K562 (cell line): ENCODE data around the gene WASF1. TPM values are rescaled to one million over a fixed set of nuclear protein-coding genes. Genes with fewer than 3 reads are reported as not detected.

ENCODE experiments used
- ATF1 ChIP-seq, 2 experiments: fragments of 450-650 bp in 1 of 2; IDR thresholded peaks; 2 replicates each; pipeline ENCODE4 v1.6.1; 2016; ENCODE audit warnings: missing compliant biosample characterization in 1 of 2, missing genetic modification characterization in 1 of 2
- BHLHE40 ChIP-seq: IDR thresholded peaks from 2 replicates; pipeline ENCODE4 v1.6.1; 2011; ENCODE audit warnings: low read length, improper control_type of control experiment
- CBX3 ChIP-seq, 2 experiments: IDR thresholded peaks; 1 replicate in 1 of 2; 2 replicates in 1 of 2; pipeline ENCODE4 v1.6.1; 2012; ENCODE audit warnings: inconsistent platforms in 2 of 2, low read length in 2 of 2, borderline replicate concordance in 1 of 2, control low read depth in 1 of 2
- CREM ChIP-seq: IDR thresholded peaks from 2 replicates; pipeline ENCODE4 v1.6.1; 2014; ENCODE audit warnings: antibody characterized with exemption, low read depth
- E2F6 ChIP-seq, 2 experiments: IDR thresholded peaks; 2 replicates each; pipeline ENCODE4 v1.6.1; 2011; ENCODE audit warnings: borderline replicate concordance in 1 of 2, control low read depth in 1 of 2, low read depth in 1 of 2, low read length in 1 of 2, mild to moderate bottlenecking in 1 of 2, mixed read lengths in 1 of 2, moderate library complexity in 1 of 2; ENCODE audit not compliant: insufficient read depth in 1 of 2, insufficient read length in 1 of 2, poor library complexity in 1 of 2, severe bottlenecking in 1 of 2; ENCODE audit errors: extremely low read depth in 1 of 2
- ELF1 ChIP-seq: fragments of 200-800 bp; sonication (Bioruptor generic); IDR thresholded peaks from 2 replicates; pipeline ENCODE4 v1.6.1; 2016; ENCODE audit warnings: missing genetic modification characterization, missing compliant biosample characterization
- FOXK2 ChIP-seq, 2 experiments: fragments of 450-650 bp; IDR thresholded peaks in 1 of 2; conservative IDR thresholded peaks in 1 of 2; 2 replicates each; pipeline ENCODE4 v1.6.1; 2016; ENCODE audit warnings: low read depth in 2 of 2, mild to moderate bottlenecking in 1 of 2
- JUND ChIP-seq, 2 experiments: IDR thresholded peaks; 2 replicates in 1 of 2; 3 replicates in 1 of 2; pipeline ENCODE4 v1.6.1; 2011; ENCODE audit warnings: borderline replicate concordance in 2 of 2, low read depth in 2 of 2, low read length in 2 of 2, improper control_type of control experiment in 1 of 2, missing biosample characterization in 1 of 2, missing genetic modification characterization in 1 of 2, missing genetic modification reagents in 1 of 2
- MYC ChIP-seq, 2 experiments: fragments of 250-450 bp in 1 of 2; sonication (Bioruptor Pico) in 1 of 2; IDR thresholded peaks; 2 replicates each; pipeline versions ENCODE4 v1.5.1 to v1.6.1; 2012 to 2021; ENCODE audit warnings: low read depth in 2 of 2, borderline replicate concordance in 1 of 2, improper control_type of control experiment in 1 of 2, low read length in 1 of 2, mild to moderate bottlenecking in 1 of 2, moderate library complexity in 1 of 2
- NEUROD1 ChIP-seq: fragments of 150-350 bp; IDR thresholded peaks from 2 replicates; pipeline ENCODE4 v1.6.1; 2014; ENCODE audit warnings: borderline replicate concordance, low read length, low read depth; ENCODE audit not compliant: partially characterized antibody
- NR3C1 ChIP-seq: sonication (generic); formaldehyde crosslinking; IDR thresholded peaks from 2 replicates; pipeline ENCODE4 v1.8.1; 2022; ENCODE audit warnings: missing genetic modification reagents
- SIX5 ChIP-seq, 2 experiments: IDR thresholded peaks; 2 replicates each; pipeline ENCODE4 v1.6.1; 2011; ENCODE audit warnings: low read length in 2 of 2, borderline replicate concordance in 1 of 2, low read depth in 1 of 2, mild to moderate bottlenecking in 1 of 2, moderate library complexity in 1 of 2; ENCODE audit not compliant: insufficient read depth in 1 of 2
- TRIM24 ChIP-seq, 2 experiments: fragments of 450-650 bp; IDR thresholded peaks; 2 replicates each; pipeline ENCODE4 v1.6.1; 2016
- USF1 ChIP-seq: sonication (generic); formaldehyde crosslinking; IDR thresholded peaks from 2 replicates; pipeline ENCODE4 v1.9.0; 2022; ENCODE audit warnings: mild to moderate bottlenecking, missing genetic modification reagents
- XRCC3 ChIP-seq: fragments of 450-650 bp; IDR thresholded peaks from 2 replicates; pipeline ENCODE4 v1.6.1; 2017; ENCODE audit warnings: mild to moderate bottlenecking, moderate library complexity
- ZFX ChIP-seq: sonication (generic); formaldehyde crosslinking; IDR thresholded peaks from 2 replicates; pipeline ENCODE4 v1.8.0; 2022; ENCODE audit warnings: mild to moderate bottlenecking, missing genetic modification reagents, moderate library complexity
- ZNF143 ChIP-seq: sonication (generic); formaldehyde crosslinking; IDR thresholded peaks from 2 replicates; pipeline ENCODE4 v1.9.0; 2022; ENCODE audit warnings: mild to moderate bottlenecking, missing genetic modification reagents
- ZNF197 ChIP-seq: fragments of 200-800 bp; sonication (Bioruptor generic); IDR thresholded peaks from 2 replicates; pipeline ENCODE4 v1.6.1; 2016; ENCODE audit warnings: low read depth, missing genetic modification characterization, missing compliant biosample characterization
- ZNF639 ChIP-seq, 2 experiments: fragments of 200-800 bp in 1 of 2; sonication (Bioruptor generic) in 1 of 2; sonication (generic) in 1 of 2; formaldehyde crosslinking in 1 of 2; IDR thresholded peaks in 1 of 2; conservative IDR thresholded peaks in 1 of 2; 2 replicates each; pipeline versions ENCODE4 v1.5.0 to v1.6.1; 2016 to 2020; ENCODE audit warnings: missing compliant biosample characterization in 1 of 2, missing genetic modification characterization in 1 of 2, missing genetic modification reagents in 1 of 2
- ZNF696 ChIP-seq: fragments of 250-450 bp; sonication (Bioruptor Pico); conservative IDR thresholded peaks from 2 replicates; pipeline ENCODE4 v1.4.0; 2020; ENCODE audit warnings: mild to moderate bottlenecking, moderate library complexity
- ZNF75A ChIP-seq: fragments of 450-650 bp; formaldehyde crosslinking; IDR thresholded peaks from 2 replicates; pipeline ENCODE4 v1.4.0; 2020; ENCODE audit warnings: mild to moderate bottlenecking
- polyA plus RNA-seq, 8 experiments: library from polyadenylated mRNA; depleted of rRNA in 4 of 8; stranded (reverse) in 5 of 8; unstranded in 3 of 8; fragments of >200 nt; fragmentation: Nextera tagmentation in 2 of 8; fragmentation: Illumina TruSeq in 1 of 8; extraction: Ambion mirVana in 2 of 8; extraction: Trizol in 1 of 8; gene quantifications; 2 replicates each; pipeline versions ENCODE4 v1.2.1 to v1.2.3, GENCODE V29; 2011 to 2014; ENCODE audit warnings: inconsistent platforms in 1 of 8, missing spikeins in 1 of 8
- total RNA-seq, 7 experiments: library from RNA; depleted of rRNA in 6 of 7; stranded (reverse); fragments of >200 nt in 6 of 7; fragmentation: Illumina TruSeq in 2 of 7; extraction: Trizol in 2 of 7; gene quantifications; 2 replicates each; pipeline versions ENCODE4 v1.2.1 to v1.2.3, GENCODE V29; 2011 to 2021; ENCODE audit warnings: low replicate concordance in 1 of 7

WASF1 gene
- total and polyA plus RNA-seq, 9 of the 15 experiments (the other 6 are each of a cell fraction or from before 2014, with no cell fraction given), result 2.1 to 18.2 (median 7.4) TPM

- TF ChIP-seq E2F6 (IDR thresholded peaks at IDR 0.05; ENCODE audit: borderline replicate concordance in 1 of 2, extremely low read depth in 1 of 2, insufficient read depth in 1 of 2, insufficient read length in 1 of 2, low read depth in 1 of 2, low read length in 1 of 2, poor library complexity in 1 of 2, severe bottlenecking in 1 of 2) (peak; percentile 65 to 91), TRIM24 (IDR thresholded peaks at IDR 0.05) (peak in 1 of 2 experiments; percentile 20; a peak in 1 of 4 replicates), ZNF143 (CRISPR knock-in tag) (peak; percentile 91), XRCC3 (no peak), CBX3 (IDR thresholded peaks at IDR 0.05; ENCODE audit: borderline replicate concordance in 1 of 2, low read length in 2 of 2) (no peak), ZFX (CRISPR knock-in tag) (peak; percentile 70), ZNF75A (no peak), MYC (IDR thresholded peaks at IDR 0.05; ENCODE audit: low read depth, low read length) (peak; percentile 76), MYC (CRISPR knock-in tag; IDR thresholded peaks at IDR 0.05; ENCODE audit: borderline replicate concordance, low read depth) (no peak), USF1 (CRISPR knock-in tag) (peak; percentile 39), NR3C1 (0 out of 2 replicates have a peak, but pooled peaks have one; percentile 20), JUND (IDR thresholded peaks at IDR 0.05; ENCODE audit: borderline replicate concordance, low read depth, low read length) (peak; percentile 72), JUND (tag; IDR thresholded peaks at IDR 0.05; ENCODE audit: borderline replicate concordance, low read depth, low read length) (no peak; the same call in 2 of the 3 replicates), ZNF639 (CRISPR knock-in tag; conservative IDR thresholded peaks at IDR 0.05 in 1 of 2, IDR thresholded peaks at IDR 0.05 in 1 of 2) (peak in 1 of 2 experiments; percentile 75; a peak in 1 of 4 replicates), BHLHE40 (peak; percentile 61; the same call in 1 of the 2 replicates), CREM (peak; percentile 82), NEUROD1 (no peak), ZNF197 (CRISPR knock-in tag) (peak; percentile 68; the same call in 1 of the 2 replicates), ZNF696 (CRISPR knock-in tag) (no peak), FOXK2 (conservative IDR thresholded peaks at IDR 0.05 in 1 of 2, IDR thresholded peaks at IDR 0.05 in 1 of 2; ENCODE audit: low read depth in 2 of 2) (peak; percentile 74 to 98), ELF1 (tag) (peak; percentile 94), ATF1 (CRISPR knock-in tag; IDR thresholded peaks at IDR 0.05) (no peak), ATF1 (tag; IDR thresholded peaks at IDR 0.05) (peak; percentile 65), SIX5 (IDR thresholded peaks at IDR 0.05; ENCODE audit: borderline replicate concordance in 1 of 2, insufficient read depth in 1 of 2, low read depth in 1 of 2, low read length in 2 of 2) (peak; percentile 82 to 92)
Observed at GRCh38 chr6:110179406-110180227, at the start of gene WASF1 (continued).
